ENCODE data around the gene BLVRA. TPM values are rescaled to one million over a fixed set of nuclear protein-coding genes. Genes with fewer than 3 reads are reported as not detected.

BLVRA gene
- total RNA-seq, 1 experiment from 2014 or later = 40.7 TPM

GRCh38 chr7:43851805-43852204 lies 93.3 kb downstream of the BLVRA start:
- Histone ChIP-seq H3K9me3 (ENCODE audit: control insufficient read depth, low read depth, low read length) (no peaks in the 10 kb centered on the region), H3K27ac (ENCODE audit: insufficient read length, low read depth, low read length) (no peak overlapping the region), H3K79me2 (ENCODE audit: insufficient read depth, low read length) (no peaks in the 10 kb centered on the region), H2BK15ac (ENCODE audit: low read depth, low read length) (no peak overlapping the region), H3K23ac (ENCODE audit: insufficient read length, low read depth, low read length) (no peak overlapping the region), H3K18ac (ENCODE audit: insufficient read length, low read depth, low read length) (no peak overlapping the region), H3K4me1 (ENCODE audit: insufficient read depth, low read length) (no peaks in the 10 kb centered on the region), H2AFZ (ENCODE audit: low read length) (no peak overlapping the region), H4K8ac (replicated peaks; ENCODE audit: insufficient read length, low read depth, low read length) (no peak overlapping the region), H3T11ph (ENCODE audit: low read length) (no peak overlapping the region), H3K14ac (ENCODE audit: insufficient read depth, low read length) (no peak overlapping the region), H4K20me1 (ENCODE audit: control insufficient read depth, insufficient read depth, insufficient read length) (no peaks in the 10 kb centered on the region), H2BK12ac (ENCODE audit: insufficient read length, low read depth, low read length) (no peak overlapping the region), H3K4me2 (ENCODE audit: insufficient read depth, insufficient read length, low read length) (no peak overlapping the region), H3K56ac (ENCODE audit: insufficient read length, low read depth, low read length) (no peak overlapping the region), H2BK20ac (ENCODE audit: low read depth, low read length, poor library complexity, severe bottlenecking) (no peak overlapping the region), H2BK120ac (ENCODE audit: low read depth, low read length, poor library complexity, severe bottlenecking) (no peak overlapping the region), H3K4ac (ENCODE audit: low read depth, low read length) (no peak overlapping the region), H2AK5ac (ENCODE audit: insufficient read length, low read length) (no peak overlapping the region), H2BK5ac (ENCODE audit: insufficient read length, low read length) (no peak overlapping the region), H3K27me3 (ENCODE audit: insufficient read depth, low read length) (no peaks in the 10 kb centered on the region), H3K79me1 (ENCODE audit: insufficient read depth, low read depth, low read length, poor library complexity, severe bottlenecking) (no peaks in the 10 kb centered on the region), H3K23me2 (ENCODE audit: insufficient read length, low read depth, low read length, poor library complexity, severe bottlenecking) (no peaks in the 10 kb centered on the region), H4K91ac (ENCODE audit: insufficient read length, low read depth, low read length) (no peak overlapping the region), H3K9ac (ENCODE audit: extremely low read depth, insufficient read length, low read length) (no peak overlapping the region), H4K5ac (ENCODE audit: insufficient read length, low read depth, low read length) (no peak overlapping the region)
- WGBS (ENCODE audit: extremely low coverage, insufficient read length, low lambda C conversion rate) = no CpG with 5 or more reads among the region's 2 CpGs
- Mint-ChIP-seq H3K36me3 (ENCODE audit: insufficient read depth in 1 of 3, low read depth in 3 of 3) (peaks cover 0 to 5% (median 0%) of the 10 kb centered on the region in 3 experiments; a peak in 3 of 7 replicates), H3K27me3 (ENCODE audit: low read depth) (no peaks in the 10 kb centered on the region), H3K9me3 (no peaks in the 10 kb centered on the region; a peak in 2 of 5 replicates), H3K4me1 (peaks cover 2 to 4% of the 10 kb centered on the region in 2 experiments; a peak in 2 of 4 replicates), H3K4me3 (no peak overlapping the region), H3K27ac (peak overlapping the region in 1 of 3 experiments; percentile 17; a peak in 1 of 7 replicates)
- no peak for TF ChIP-seq CTCF (conservative IDR thresholded peaks at IDR 0.05)
- no peak for DNase-seq

All from H9 (cell line).